Loucy (cell line): Measurements from ENCODE around the gene CPAMD8.
"Not testable (repeated sequence)": the region's sequence is repeated elsewhere in the genome, so short reads cannot be mapped to it uniquely, and the experiment has no call there.

Experiments
- H2AFZ ChIP-seq: fragments of 200-600 bp; sonication (generic); 2 replicates; pipeline ENCODE4 v1.6.0; 2016; ENCODE audit warnings: antibody characterized with exemption, mild to moderate bottlenecking, low read length, moderate library complexity
- H3F3A ChIP-seq: fragments of 200-600 bp; 2 replicates; pipeline ENCODE4 v1.6.0; 2016; ENCODE audit warnings: antibody characterized with exemption, low read depth, mild to moderate bottlenecking
- H3K27me3 ChIP-seq: fragments of 200-600 bp; sonication (generic); 2 replicates; pipeline ENCODE4 v1.6.1; 2014; ENCODE audit warnings: low read length, mild to moderate bottlenecking; ENCODE audit not compliant: insufficient read depth, poor library complexity, severe bottlenecking
- H3K36me3 ChIP-seq: fragments of 200-600 bp; sonication (generic); 2 replicates; pipeline ENCODE4 v1.6.1; 2016; ENCODE audit warnings: low read length; ENCODE audit not compliant: insufficient read depth
- H3K4me1 ChIP-seq: fragments of 200-600 bp; sonication (generic); 2 replicates; pipeline ENCODE4 v1.5.1; 2014; ENCODE audit warnings: low read length, mild to moderate bottlenecking; ENCODE audit not compliant: insufficient read depth, poor library complexity, severe bottlenecking
- H3K4me2 ChIP-seq: fragments of 200-600 bp; sonication (generic); 2 replicates; pipeline ENCODE4 v1.6.0; 2014; ENCODE audit warnings: antibody characterized with exemption, low read length, low read depth, mild to moderate bottlenecking; ENCODE audit not compliant: poor library complexity, severe bottlenecking
- H3K4me3 ChIP-seq: fragments of 200-600 bp; sonication (generic); 2 replicates; pipeline ENCODE4 v1.5.1; 2014; ENCODE audit warnings: low read length, mild to moderate bottlenecking, mixed read lengths; ENCODE audit not compliant: poor library complexity, severe bottlenecking
- H3K79me2 ChIP-seq: fragments of 200-600 bp; sonication (generic); 2 replicates; pipeline ENCODE4 v1.6.1; 2014; ENCODE audit warnings: low read length; ENCODE audit not compliant: insufficient read depth
- H3K9ac ChIP-seq: fragments of 200-600 bp; sonication (generic); 2 replicates; pipeline ENCODE4 v1.6.0; 2014; ENCODE audit warnings: mild to moderate bottlenecking, low read depth, low read length, moderate library complexity; ENCODE audit not compliant: poor library complexity, severe bottlenecking
- H3K9me2 ChIP-seq: fragments of 200-600 bp; sonication (generic); replicated peaks from 2 replicates; pipeline ENCODE4 v1.6.1; 2016; ENCODE audit warnings: low read depth, low read length, mixed read lengths
- H3K9me3 ChIP-seq: fragments of 200-600 bp; sonication (generic); 2 replicates; pipeline ENCODE4 v1.6.1; 2014; ENCODE audit warnings: mild to moderate bottlenecking, antibody characterized with exemption, low read length, low read depth; ENCODE audit not compliant: insufficient read depth
- H4K20me1 ChIP-seq: fragments of 200-600 bp; sonication (generic); 2 replicates; pipeline ENCODE4 v1.6.0; 2014; ENCODE audit warnings: antibody characterized with exemption, low read length, mild to moderate bottlenecking; ENCODE audit not compliant: insufficient read depth, poor library complexity, severe bottlenecking
- EZH2phosphoT487 ChIP-seq: fragments of 200-600 bp; IDR thresholded peaks from 2 replicates; pipeline ENCODE4 v1.6.1; 2018; ENCODE audit warnings: antibody characterized with exemption, mild to moderate bottlenecking, moderate library complexity, borderline replicate concordance
- TF ChIP-seq, protein P1 (sequence below): fragments of 200-600 bp; sonication (generic); conservative IDR thresholded peaks from 2 replicates; pipeline ENCODE4 v1.5.1; 2014; ENCODE audit warnings: mild to moderate bottlenecking, antibody characterized with exemption, low read length

Gene CPAMD8

DNA sequence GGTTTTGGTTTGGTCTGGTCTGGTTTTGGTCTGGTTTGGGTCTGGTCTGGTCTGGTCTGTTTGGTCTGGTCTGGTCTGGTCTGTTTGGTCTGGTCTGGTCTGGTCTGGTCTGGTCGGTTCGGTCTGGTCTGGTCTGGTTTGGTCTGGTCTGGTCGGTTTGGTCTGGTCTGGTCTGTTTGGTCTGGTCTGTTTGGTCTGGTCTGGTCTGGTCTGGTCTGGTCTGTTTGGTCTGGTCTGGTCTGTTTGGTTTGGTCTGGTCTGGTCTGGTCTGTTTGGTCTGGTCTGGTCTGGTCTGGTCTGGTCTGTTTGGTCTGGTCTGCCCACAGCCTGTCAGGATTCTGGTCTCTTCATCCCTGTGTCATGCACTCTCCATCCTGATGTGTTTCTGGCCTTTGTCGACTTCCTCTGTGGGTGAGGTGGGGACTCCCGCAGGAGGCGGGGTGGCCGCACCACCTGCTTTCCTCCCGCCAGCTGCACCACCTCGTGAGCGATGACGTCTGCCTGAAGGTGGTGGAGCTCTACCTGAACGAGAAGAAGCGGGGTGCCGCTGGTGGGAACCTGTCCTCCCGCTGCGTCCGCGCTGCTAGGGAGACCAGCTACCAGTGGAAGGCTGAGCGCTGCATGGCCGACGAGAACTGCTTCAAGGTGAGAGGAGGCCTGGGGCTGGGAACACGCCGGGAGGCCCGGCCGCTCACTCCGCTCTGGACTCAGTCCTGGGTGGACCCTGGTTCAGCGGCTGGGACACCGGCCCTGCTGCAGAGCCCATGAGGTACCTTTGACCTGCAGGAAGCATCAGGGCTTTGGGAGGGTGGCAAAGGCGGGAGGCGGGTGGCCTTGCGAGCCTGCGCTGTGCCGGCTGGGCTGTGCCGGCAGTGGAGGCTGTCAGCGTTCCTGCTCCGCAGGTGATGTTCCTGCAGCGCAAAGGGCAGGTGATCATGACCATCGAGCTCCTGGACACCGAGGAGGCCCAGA, 150.7 kb downstream of the CPAMD8 start:
- no peaks in the 10 kb centered on the region for H3K27me3 ChIP-seq
- no peaks in the 10 kb centered on the region; the same call in 1 of the 2 replicates for H3F3A ChIP-seq
- peaks cover 40% of the 10 kb centered on the region for H3K4me1 ChIP-seq
- H3K9me3 ChIP-seq = no peaks in the 10 kb centered on the region; the same call in 1 of the 2 replicates
- TF ChIP-seq, protein P1, sequence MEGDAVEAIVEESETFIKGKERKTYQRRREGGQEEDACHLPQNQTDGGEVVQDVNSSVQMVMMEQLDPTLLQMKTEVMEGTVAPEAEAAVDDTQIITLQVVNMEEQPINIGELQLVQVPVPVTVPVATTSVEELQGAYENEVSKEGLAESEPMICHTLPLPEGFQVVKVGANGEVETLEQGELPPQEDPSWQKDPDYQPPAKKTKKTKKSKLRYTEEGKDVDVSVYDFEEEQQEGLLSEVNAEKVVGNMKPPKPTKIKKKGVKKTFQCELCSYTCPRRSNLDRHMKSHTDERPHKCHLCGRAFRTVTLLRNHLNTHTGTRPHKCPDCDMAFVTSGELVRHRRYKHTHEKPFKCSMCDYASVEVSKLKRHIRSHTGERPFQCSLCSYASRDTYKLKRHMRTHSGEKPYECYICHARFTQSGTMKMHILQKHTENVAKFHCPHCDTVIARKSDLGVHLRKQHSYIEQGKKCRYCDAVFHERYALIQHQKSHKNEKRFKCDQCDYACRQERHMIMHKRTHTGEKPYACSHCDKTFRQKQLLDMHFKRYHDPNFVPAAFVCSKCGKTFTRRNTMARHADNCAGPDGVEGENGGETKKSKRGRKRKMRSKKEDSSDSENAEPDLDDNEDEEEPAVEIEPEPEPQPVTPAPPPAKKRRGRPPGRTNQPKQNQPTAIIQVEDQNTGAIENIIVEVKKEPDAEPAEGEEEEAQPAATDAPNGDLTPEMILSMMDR = no peak
- TF ChIP-seq EZH2phosphoT487 = no peak
- no peak overlapping the region for H2AFZ ChIP-seq
- peak overlapping the region; percentile 48 for H3K4me3 ChIP-seq
- H3K4me2 ChIP-seq = peak overlapping the region; percentile 73
- H3K9me2 ChIP-seq = no peaks in the 10 kb centered on the region
- peak overlapping the region; percentile 63 for H3K9ac ChIP-seq
- peaks cover 12% of the 10 kb centered on the region for H3K79me2 ChIP-seq
- H3K36me3 ChIP-seq = peaks cover 50% of the 10 kb centered on the region; the same call in 1 of the 2 replicates
- no peaks in the 10 kb centered on the region for H4K20me1 ChIP-seq

DNA sequence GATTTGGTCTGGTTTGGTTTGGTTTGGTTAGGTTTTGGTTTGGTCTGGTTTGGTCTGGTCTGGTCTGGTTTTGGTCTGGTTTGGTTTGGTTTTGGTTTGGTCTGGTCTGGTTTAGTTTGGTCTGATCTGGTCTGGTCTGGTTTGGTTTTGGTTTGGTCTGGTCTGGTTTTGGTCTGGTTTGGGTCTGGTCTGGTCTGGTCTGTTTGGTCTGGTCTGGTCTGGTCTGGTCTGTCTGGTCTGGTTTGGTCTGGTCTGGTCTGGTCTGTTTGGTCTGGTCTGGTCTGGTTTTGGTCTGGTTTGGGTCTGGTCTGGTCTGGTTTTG, 151.7 kb downstream of the CPAMD8 start:
- H3K4me1 ChIP-seq = peaks cover 40% of the 10 kb centered on the region
- H3K9me3 ChIP-seq, H3K9me2 ChIP-seq, H3K27me3 ChIP-seq, H3K4me3 ChIP-seq, H3K9ac ChIP-seq, H2AFZ ChIP-seq, H4K20me1 ChIP-seq, H3K4me2 ChIP-seq, H3F3A ChIP-seq: not testable (repeated sequence)
- H3K79me2 ChIP-seq = peaks cover 12% of the 10 kb centered on the region
- H3K36me3 ChIP-seq = peaks cover 45% of the 10 kb centered on the region; the same call in 1 of the 2 replicates

DNA sequence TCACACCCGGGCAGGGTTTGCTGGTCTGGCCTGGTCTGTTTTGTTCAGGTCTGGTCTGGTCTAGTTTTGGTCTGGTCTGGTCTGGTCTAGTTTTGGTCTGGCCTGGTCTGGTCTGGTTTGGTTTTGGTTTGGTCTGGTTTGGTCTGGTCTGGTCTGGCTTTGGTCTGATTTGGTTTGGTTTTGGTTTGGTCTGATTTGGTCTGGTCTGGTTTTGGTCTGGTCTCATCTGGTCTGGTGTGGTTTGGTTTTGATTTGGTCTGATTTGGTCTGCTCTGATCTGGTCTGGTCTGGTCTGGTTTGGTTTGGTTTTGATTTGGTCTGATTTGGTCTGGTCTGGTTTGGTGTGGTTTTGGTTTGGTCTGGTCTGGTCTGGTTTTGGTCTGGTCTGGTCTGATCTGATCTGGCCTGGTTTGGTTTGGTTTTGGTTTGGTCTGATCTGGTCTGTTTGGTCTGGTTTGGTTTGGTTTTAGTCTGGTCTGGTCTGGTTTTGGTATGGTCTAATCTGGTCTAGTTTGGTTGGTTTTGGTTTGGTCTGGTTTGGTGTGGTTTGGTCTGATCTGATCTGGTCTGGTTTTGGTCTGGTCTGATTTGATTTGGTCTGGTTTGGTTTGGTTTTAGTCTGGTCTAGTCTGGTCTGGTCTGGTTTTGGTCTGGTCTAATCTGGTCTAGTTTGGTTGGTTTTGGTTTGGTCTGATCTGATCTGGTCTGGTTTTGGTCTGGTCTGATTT, 152.2 kb downstream of the CPAMD8 start:
- no peak overlapping the region for H3K9ac ChIP-seq
- TF ChIP-seq EZH2phosphoT487 = no peak
- TF ChIP-seq, protein P1 = no peak

More for the DNA sequence above, 152.2 kb downstream of the CPAMD8 start:
- H3F3A ChIP-seq = no peaks in the 10 kb centered on the region; the same call in 1 of the 2 replicates
- no peak overlapping the region for H3K4me3 ChIP-seq
- no peaks in the 10 kb centered on the region for H3K9me3 ChIP-seq
- H2AFZ ChIP-seq = no peak overlapping the region
- H3K4me2 ChIP-seq = no peak overlapping the region
- no peaks in the 10 kb centered on the region for H3K27me3 ChIP-seq
- peaks cover 12% of the 10 kb centered on the region for H3K79me2 ChIP-seq
- H3K36me3 ChIP-seq = peaks cover 45% of the 10 kb centered on the region; the same call in 1 of the 2 replicates
- H4K20me1 ChIP-seq = no peaks in the 10 kb centered on the region
- H3K9me2 ChIP-seq = no peaks in the 10 kb centered on the region
- peaks cover 40% of the 10 kb centered on the region for H3K4me1 ChIP-seq
